Esophagus mucosa (tissue), 1 donor: Measurements from ENCODE around the gene MAPRE2. TPM values are rescaled to one million over a fixed set of nuclear protein-coding genes. Genes with fewer than 3 reads are reported as not detected.
"Not testable (repeated sequence)": the region's sequence is repeated elsewhere in the genome, so short reads cannot be mapped to it uniquely, and the experiment has no call there.

Experiments used
- ATAC-seq: fragments of 200-7000 bp; cut with Tn5 transposase; one replicate; pipeline ENCODE4 v1.9.1; 2020
- total RNA-seq: library from RNA; stranded (reverse); gene quantifications from one replicate; pipeline ENCODE4 v1.2.4, GENCODE V29; 2023
- donor health status: DM: yes; HTN: yes; CAD: no.

Gene MAPRE2
- total RNA-seq, 1 donor from 2014 or later: 4.5 TPM

DNA sequence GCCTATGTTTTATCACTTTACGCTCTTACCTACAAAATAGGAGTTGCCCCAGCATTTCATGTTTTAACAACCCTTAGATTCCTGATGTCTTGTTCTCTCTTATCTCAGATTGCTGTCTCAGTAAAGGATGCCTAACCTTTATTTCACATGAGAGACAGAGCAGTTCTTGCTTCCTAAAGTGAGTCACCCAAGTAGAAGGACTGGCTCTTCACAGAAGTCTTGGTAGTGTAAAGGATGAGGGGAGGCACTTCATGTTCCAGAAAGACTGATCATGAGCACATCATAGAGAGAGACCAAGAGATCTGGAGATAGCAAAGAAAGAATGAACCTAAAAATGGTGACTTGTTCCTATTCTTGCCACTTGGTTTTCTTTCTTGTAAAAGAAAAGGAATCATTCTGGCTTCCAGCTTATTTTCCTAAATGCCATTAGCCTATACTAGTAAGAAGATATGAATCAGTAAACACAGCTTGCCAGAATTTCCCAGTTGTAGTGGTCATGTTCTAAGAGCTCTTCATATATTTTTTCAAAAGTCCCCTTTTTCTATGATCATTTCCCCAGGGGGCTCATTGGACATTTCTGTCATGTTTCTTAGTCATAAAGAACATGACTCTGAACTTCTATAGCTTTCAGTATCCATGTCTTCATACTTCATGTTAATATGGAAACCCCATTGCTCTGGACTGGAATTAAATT lies 54.9 kb downstream of the MAPRE2 start:
- no peak for ATAC-seq

GRCh38 chr18:35096677-35097011 lies 55.4 kb downstream of the MAPRE2 start:
- ATAC-seq: no peak

DNA sequence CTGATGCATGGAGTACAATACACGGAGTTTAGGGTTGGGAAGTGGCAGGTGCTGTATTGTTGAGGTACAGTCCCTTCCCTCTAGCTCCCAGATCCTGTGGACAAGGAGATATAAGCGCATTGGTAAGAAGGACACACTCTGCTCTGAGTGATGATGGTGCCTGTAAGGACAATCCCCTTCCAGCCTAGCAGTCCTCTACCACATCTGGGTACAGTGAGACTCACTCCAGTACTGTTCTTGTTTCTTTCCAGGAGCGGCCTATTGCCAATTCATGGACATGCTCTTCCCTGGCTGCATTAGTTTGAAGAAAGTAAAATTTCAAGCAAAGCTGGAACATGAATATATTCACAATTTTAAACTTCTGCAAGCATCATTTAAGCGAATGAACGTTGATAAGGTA lies 56.0 kb downstream of the MAPRE2 start:
- ATAC-seq: no peak

DNA sequence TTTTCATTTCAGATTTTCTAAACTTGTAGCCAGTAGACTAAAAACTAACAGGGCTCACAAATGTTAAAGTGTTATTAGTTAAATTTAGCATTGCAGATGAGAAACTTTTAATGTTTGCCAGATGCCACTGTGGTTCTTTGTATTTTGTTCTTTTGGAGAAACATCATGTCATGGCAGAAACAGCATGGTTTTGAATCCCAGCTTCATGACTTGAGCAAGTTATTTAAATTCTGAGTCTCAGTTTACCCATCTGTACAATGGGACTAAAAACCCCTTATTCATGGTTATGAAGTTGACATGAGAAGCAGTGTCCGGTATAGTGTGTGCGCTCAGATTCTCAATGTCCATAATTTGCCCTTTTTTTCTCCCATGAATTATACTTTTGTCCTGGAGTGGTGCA lies 56.5 kb downstream of the MAPRE2 start:
- no peak for ATAC-seq

GRCh38 chr18:35099911-35100310 lies 58.7 kb downstream of the MAPRE2 start:
- ATAC-seq: no peak

- ATAC-seq: no peak
These were observed 63.3 kb downstream of the MAPRE2 start for GRCh38 chr18:35104391-35105051.

DNA sequence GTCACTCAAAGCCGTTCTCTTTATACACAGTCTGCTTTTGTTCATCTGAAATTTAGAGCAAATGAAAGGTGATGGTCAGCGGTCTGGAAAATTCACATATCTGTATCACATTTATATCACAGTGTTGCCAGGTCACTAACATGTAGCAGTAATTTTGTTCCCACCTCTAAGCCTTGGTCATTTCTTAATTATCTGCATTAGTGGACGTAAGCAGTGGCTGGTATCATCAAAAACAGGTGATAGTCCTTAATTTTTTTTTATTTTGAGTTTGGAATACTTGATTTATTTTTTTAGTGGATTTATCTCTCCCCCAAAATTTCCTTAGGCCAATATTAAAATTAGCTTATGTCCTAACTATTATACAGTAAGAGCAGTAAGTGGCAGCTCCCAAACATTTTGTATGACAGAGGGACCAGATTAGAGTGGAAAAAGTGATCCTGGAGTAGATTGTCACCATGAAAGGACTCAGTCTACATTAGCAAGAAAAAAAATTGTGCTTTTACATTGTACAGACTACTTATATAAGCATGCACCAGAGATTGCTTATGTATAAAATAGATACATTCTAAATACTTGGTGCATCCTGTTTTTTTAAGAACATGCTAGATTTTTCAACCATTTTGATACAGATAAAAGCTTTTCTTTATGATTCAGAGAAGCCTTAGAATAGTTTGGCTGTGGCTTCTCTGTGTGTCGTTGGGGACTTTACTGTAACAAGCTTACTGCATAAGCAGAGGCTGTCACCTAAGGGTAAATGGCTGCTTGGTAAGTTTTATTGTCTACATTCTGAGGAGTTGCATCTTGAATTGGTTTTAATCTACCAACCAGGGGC lies 65.0 kb downstream of the MAPRE2 start:
- no peak for ATAC-seq

GRCh38 chr18:35106845-35107148 lies 65.6 kb downstream of the MAPRE2 start:
- no peak for ATAC-seq

GRCh38 chr18:35107216-35107615 lies 66.0 kb downstream of the MAPRE2 start:
- no peak for ATAC-seq

- not testable (repeated sequence) for ATAC-seq
These were observed 66.9 kb downstream of the MAPRE2 start for GRCh38 chr18:35108088-35108487.

- no peak for ATAC-seq
These were observed 68.8 kb downstream of the MAPRE2 start for GRCh38 chr18:35110059-35110458.

DNA sequence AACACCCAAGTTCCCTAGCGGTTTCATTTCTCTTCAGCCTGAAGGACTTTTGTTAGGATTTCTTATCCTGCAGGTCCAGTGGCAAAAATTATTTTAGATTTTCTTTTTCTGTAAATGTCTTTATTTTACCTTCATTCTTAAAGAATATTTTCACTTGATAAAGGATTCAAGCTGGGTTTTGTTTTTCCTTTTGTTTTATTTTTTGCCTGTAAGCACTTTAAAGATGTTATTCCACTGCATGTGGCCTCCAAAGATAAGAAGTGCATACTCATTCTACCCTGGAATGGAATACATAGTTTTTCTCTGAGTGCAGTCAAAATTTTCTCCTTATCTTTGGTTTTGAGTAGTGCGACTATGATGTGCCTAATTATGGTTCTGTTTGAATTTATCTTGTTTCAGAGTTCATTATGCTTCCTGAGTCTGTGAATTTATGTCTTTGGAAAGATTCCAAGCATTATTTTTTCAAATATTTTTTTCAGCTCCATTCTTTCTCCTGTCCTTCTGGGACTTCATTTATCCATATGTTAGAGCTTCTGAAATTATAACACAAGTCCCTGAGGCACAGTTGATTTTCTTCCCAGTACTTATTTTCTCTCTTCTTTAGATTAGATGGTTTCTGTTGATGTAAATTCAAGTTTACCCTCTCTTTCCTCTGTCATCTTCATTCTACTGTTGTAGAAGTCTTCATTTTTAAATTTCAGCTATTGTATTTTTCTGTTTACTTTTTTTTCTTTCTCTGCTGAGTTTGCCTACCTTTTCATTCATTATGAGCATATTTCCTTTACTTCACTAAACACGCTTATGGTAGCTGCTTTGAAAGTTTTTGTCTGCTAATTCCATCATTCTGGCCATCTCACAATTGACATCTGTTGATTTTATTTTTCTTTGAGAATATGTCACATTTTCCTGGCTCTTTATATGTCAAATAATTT lies 69.6 kb downstream of the MAPRE2 start:
- no peak for ATAC-seq

- no peak for ATAC-seq
These were observed 71.5 kb downstream of the MAPRE2 start for GRCh38 chr18:35112696-35113095.

- ATAC-seq: no peak
These were observed 73.1 kb downstream of the MAPRE2 start for GRCh38 chr18:35114305-35114704.

DNA sequence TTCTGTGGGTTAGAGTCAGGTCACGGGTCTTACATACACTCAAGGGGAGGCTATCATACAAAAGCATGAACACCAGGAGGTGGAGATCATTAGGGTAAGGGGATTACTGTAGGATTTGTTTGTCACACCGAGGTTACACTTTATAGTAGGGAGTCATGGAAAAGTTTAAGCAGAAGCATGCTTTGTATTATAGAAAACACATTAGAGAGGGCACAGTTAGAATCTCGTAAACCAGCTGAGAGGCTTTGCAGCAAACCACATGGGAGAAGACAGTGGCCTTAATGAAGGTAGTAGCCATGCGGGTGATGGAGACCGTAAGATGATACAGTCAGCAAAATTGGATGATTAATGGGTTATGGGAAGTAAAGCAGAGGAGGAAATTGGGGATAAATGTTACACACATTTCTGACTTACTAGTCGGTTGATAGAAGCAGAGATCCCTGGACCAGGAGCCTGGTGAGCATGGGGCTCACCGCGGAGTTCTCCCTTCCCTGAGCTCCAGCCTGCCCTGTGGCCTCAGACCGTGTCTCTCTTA lies 75.6 kb downstream of the MAPRE2 start:
- ATAC-seq: no peak

- ATAC-seq: no peak
These were observed 76.2 kb downstream of the MAPRE2 start for GRCh38 chr18:35117372-35117771.

DNA sequence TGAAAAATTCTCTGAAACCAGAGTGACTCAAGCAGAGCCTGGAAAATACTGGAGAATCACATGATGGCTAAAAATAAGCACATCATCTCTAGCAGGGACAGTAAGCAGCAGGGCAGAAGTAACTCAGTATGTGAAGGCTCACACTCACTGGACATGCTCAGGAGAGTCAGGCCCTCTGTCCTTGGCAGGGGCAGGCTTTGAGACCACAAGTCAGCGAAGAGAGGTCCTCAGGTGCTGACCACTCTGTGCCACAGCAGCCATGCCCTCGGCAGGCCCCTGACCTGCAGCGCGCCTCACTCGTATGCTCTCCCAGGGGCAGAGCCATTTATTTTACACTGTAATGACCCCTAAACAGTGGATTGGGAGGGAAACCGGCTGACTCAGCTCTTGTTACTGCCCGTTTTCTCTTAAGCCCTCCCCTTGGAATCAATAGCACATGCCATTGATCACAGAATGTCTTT lies 76.8 kb downstream of the MAPRE2 start:
- no peak for ATAC-seq

GRCh38 chr18:35118641-35119040 lies 77.4 kb downstream of the MAPRE2 start:
- ATAC-seq: no peak

DNA sequence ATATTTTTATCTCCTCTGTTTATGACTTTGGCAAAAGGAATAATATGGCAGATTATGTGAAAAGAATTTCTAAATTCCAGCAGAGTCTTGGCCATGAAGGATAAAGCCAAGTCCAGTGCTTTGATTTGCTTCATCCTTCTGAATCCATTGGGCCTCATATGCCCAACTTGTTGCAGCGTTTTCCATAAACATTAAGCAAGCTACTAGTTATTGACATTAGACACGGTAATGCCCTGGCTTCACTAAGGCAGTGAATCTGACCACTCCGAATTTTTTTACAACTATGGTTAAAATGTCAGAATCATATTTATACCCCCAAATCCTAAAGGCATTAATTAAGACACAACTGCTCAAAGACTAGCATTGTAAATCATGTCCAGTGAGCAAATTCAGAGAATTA lies 79.8 kb downstream of the MAPRE2 start:
- no peak for ATAC-seq

DNA sequence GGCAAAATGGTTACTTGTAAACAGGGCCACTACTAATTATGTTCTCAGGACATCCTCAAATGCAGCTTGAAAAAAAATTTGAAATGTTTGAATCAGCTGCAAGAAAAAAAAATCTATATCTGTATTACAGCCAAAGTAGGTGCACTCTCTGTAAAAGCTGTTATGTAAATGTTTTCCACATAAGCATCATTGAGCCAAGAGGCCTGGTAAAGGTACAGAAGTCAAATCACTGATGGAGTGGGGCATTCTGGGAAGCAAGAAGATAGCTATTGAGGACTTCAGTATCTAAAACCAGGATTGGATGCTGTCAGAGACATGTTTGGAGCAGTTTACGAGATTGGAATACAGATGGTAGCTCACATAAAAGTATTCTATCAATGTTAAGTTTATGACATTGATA lies 80.3 kb downstream of the MAPRE2 start:
- ATAC-seq: no peak

DNA sequence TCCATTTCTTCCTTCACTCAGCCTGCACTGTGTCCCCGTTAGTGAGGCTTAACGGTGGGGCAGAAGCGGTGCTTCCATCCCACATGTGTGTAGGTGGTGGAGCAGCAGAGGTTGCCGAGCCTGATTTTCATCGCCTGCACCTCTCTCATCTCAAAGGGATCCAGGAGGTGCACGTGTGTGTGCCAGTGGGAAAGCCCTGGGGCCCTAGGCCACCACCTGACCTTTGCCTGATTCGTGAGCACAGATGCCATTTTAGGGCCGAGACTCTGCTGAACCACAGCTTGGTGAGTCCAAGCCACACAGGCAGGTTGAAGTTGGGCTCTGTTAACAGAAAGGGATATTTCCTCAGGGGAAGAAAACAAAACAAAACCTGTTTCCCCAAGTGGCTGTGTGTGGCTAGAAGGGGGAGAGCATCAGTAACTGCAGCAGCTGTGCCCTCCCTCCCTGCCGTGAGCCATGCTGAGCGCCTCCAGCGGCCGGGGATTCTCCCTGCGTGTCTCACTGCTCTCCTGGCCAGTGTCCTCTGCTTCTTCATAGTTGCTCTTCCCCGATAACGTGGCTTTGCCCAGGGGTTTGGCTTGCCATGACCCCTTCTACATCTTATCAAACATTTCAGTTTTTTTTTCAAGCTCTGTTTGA lies 81.5 kb downstream of the MAPRE2 start:
- ATAC-seq: no peak

DNA sequence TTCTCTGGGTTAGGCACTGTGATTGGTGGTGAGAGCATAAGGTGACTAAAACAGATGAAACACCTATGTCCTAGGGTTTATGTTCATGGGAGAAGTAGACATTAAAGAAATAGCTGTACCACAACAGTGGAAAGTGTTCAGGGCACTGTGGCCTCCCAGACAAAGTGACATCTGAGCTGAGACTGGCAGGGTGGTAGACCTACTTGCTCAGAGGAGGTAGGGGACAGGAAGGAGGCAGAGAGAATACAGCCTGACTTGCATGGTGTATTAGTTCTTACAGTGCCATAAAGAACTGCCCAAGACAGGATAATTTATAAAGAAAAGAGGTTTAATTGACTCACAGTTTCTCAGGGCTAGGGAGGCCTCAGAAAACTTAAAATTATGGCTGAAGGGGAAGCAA lies 82.6 kb downstream of the MAPRE2 start:
- no peak for ATAC-seq
